Fibroblast of pulmonary artery (primary cell): ENCODE measurements around the gene NBPF11.
"Not testable (repeated sequence)": the region's sequence is repeated elsewhere in the genome, so short reads cannot be mapped to it uniquely, and the experiment has no call there.

Source experiments
- DNase-seq: peaks from one replicate; pipeline ENCODE4 v3.0.0-alpha.2; 2010; ENCODE audit warnings: low read depth
- H3K4me3 ChIP-seq: replicated peaks from 2 replicates; pipeline ENCODE4 v1.5.1; 2011; ENCODE audit warnings: low read depth, mild to moderate bottlenecking, control low read depth, low read length, moderate library complexity
- TF ChIP-seq, protein P1 (sequence below): IDR thresholded peaks from 2 replicates; pipeline ENCODE4 v1.5.1; 2011; ENCODE audit warnings: mild to moderate bottlenecking, control low read depth, low read length, inconsistent platforms; ENCODE audit errors: missing control alignments

Gene NBPF11

DNA sequence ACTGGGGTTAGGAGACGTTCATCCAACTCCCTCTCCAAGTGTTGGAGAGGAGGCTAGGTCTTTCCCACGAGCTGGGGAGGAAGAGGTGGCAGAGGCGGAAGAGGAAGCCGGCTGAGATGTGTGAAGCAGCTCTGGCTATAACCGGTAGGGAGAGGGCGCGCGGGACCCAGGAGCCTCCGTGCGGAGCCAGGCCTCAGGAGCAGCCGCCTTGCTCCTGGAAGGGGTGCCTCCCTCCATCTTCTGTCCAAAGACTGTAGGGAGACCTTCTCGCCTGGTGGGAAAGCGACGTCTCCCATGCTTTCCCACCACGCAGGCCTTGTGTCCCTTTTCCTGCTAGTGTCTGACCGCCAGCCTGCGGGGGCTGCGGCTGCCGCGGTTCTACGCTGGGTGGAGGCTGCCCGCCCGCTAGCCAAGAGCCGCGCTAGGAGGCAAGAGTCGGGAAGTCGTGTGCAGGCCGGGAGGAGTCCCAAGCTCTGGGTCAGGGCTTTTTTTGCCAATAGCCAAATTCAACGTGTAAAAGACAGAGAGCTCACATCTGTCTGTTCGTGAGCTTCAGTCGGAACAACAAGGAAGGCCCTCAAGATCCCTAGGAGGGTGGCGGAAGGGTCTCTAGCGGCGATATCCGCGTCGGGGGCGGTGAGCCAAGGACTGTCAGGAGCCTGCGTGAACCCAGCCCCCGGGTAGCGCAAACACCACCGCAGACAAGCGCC lies 8.4 kb upstream of the NBPF11 start:
- H3K4me3 ChIP-seq = no peak overlapping the region
- TF ChIP-seq, protein P1, sequence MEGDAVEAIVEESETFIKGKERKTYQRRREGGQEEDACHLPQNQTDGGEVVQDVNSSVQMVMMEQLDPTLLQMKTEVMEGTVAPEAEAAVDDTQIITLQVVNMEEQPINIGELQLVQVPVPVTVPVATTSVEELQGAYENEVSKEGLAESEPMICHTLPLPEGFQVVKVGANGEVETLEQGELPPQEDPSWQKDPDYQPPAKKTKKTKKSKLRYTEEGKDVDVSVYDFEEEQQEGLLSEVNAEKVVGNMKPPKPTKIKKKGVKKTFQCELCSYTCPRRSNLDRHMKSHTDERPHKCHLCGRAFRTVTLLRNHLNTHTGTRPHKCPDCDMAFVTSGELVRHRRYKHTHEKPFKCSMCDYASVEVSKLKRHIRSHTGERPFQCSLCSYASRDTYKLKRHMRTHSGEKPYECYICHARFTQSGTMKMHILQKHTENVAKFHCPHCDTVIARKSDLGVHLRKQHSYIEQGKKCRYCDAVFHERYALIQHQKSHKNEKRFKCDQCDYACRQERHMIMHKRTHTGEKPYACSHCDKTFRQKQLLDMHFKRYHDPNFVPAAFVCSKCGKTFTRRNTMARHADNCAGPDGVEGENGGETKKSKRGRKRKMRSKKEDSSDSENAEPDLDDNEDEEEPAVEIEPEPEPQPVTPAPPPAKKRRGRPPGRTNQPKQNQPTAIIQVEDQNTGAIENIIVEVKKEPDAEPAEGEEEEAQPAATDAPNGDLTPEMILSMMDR = no peak
- no peak for DNase-seq

DNA sequence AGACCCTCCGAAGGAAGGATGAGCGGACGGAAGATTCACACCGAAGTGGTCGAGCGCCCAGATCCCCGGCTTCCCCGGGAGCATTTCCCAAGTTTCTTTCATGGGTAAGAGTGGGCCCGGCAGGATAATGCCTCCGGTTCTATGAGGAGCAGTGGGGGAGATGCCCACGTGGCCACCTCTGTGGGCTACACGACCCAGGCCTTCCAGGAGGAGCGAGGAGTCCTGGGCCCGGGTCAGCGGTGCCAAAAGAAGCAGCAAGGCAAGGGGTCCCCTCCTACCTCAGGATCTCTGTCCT lies 7.9 kb upstream of the NBPF11 start:
- H3K4me3 ChIP-seq = no peak overlapping the region
- TF ChIP-seq, protein P1 = no peak
- DNase-seq = no peak

DNA sequence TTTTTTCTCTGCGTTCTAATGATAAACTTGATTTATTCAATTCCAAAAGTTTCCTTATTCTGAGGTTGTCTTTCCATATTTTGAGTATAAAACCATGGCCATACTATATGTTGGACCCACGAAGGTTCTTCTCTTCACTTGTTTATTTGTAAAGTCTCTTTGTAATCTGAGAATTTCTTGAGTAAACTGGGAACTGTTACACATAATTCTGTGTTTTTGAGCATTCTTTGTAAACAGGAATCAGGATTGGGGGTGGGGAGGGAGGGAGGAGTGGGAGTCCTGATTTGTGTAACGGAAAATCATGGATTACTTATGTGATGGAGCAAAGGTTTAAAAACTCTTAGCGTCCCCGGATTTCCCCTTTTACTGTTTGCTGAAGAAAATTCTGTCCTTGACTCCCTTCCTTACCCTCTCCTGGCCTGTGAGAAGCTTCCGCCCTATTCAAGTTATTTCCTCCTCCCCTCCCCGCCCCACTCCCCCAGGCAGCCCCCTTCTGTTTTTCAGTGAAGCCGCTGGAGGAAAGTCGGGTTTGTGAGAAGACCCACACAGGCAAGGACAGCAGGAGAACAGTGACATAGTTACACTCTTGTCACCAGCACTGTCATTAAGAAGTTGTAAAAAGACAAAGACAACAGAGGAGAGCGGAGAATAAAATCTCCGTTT lies 6.4 kb upstream of the NBPF11 start:
- TF ChIP-seq, protein P1 = no peak
- no peak overlapping the region for H3K4me3 ChIP-seq
- DNase-seq = no peak

DNA sequence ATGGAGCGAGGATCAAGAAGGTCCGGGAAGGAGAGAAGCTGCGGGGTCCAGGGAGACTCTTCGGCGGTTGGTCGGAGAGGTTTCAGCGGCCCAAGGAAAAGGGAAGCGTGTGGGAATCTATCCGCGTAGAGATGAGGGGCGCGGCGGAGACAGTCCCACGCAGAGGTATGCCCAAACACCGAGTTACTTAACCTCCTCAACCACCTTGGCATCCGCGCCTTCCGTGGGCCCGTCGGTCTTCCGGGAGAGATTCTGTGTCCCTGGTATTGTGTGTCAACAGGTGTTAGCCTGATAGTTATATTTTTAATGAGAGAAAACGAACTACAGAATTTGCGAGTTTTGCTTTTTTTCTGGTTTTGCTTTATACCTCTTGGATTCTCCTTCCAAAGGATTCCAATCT lies 5.7 kb upstream of the NBPF11 start:
- not testable (repeated sequence) for H3K4me3 ChIP-seq, DNase-seq

DNA sequence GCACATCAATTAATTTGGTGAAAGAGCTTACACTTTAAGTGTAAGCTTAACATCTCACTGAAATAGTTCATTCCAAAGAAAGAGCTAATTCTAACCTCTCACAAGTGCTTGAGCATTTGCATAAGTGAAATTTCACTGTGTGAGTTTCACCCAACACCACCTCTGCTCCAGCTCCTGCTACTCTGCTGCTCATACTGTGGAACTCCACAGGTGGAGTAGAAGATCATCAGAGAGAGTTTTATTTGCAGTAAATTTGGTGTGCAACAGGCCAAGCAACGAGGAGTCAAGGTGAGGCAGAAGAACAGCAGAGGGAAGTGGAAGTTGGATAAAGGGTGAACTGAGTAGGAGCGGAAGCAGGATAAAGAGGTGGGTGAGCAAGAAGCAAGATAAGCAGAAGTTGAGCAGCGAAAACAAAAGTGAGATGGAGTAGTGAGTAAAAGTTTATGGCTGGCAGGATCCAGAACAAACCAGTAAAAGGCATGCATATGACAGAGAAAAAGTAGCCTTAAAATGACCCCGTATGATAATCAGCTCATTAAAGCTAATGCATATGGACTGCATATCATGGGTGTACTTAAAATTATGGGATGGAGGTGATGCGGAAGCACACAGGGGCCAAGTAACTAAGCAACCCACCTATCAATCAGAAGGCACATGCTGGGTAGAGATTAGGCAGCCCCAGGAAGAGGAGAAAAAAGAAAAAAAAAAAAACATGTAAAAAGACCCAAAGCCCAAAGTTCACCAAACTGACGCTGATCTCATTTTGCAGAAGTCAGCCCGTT lies 3.6 kb upstream of the NBPF11 start:
- not testable (repeated sequence) for DNase-seq, H3K4me3 ChIP-seq

DNA sequence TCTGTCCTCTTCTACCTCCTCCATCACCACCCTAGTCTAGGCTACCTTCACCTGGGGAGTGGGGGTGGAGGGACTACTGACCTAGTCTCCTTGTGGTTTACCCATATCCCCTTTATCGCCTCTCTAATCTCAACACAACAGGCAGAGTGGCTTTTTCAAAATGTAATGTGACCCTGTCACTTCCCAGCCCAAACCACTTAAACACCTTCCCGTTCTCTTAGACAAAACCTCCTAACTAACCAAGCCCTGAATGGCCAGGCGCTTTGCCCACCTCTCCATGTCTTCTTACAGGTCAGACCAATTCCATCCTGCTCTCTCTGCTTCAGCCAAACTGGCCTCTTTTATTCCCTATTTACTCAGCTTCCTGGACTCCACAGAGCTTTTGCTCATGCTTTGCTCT lies 714 bp upstream of the NBPF11 start:
- DNase-seq = not testable (repeated sequence)

DNA sequence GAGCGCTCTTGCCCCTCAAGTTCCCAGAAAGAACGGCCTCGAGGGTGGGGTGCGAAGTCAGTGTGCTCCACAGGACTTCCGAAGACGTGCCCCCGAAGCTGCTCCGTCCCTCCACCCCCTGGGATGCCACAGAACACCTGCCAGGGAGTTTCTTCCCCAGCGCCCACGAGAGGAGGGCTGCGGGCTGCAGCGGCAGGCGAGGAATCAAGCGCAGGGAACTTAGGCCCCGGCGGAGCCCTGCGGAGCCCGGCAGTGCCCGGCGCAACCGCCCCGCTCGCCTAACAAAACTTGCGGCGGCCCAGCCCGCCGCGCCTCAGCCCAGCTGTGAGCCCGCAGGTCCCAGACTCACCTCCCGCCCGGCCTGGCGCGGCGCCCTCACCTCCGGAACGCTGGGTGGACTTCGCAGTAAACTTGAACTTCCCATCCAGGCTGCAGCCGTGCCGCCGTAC lies 686 bp downstream of the NBPF11 start:
- peak overlapping the region; percentile 63 for H3K4me3 ChIP-seq
- DNase-seq = peak; percentile 17

More for the DNA sequence above, 714 bp upstream of the NBPF11 start:
- not testable (repeated sequence) for H3K4me3 ChIP-seq

DNA sequence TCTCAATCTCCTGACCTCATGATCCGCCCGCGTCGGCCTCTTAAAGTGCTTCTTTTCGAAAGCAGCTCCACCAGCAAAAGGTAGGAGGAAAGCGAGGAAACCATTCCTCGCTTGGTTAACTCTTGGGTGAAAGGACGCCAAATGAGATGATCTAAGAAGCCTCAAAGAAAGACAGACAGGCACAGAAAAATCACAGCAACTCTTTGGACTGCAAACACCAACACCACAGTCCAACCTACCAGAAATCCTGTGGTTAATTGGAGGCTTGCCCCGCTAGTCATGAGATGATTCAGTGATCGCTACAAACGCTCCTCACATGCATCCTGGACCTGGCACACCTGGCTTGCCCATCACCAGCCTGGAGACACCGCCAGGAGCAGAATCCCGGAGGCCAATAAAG lies 1.1 kb downstream of the NBPF11 start:
- H3K4me3 ChIP-seq = peak overlapping the region; percentile 63
- DNase-seq = not testable (repeated sequence)

DNA sequence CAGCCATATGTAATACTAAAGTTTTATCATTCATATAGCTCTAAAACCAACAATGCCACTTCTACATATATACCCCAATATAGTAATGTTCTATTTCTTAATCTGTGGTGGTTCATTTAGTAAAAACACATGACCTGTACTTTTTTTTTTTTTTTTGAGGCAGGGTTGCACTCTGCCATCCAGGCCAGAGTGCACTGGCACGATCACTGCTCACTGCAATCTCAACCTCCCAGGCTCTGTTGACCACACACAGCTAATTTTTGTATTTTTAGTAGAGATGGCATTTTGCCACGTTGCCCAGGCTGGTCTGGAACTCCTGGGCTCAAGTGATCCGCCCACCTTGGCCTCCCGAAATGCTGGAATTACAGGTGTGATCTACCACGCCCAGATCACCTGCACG lies 2.1 kb downstream of the NBPF11 start:
- DNase-seq = not testable (repeated sequence)

DNA sequence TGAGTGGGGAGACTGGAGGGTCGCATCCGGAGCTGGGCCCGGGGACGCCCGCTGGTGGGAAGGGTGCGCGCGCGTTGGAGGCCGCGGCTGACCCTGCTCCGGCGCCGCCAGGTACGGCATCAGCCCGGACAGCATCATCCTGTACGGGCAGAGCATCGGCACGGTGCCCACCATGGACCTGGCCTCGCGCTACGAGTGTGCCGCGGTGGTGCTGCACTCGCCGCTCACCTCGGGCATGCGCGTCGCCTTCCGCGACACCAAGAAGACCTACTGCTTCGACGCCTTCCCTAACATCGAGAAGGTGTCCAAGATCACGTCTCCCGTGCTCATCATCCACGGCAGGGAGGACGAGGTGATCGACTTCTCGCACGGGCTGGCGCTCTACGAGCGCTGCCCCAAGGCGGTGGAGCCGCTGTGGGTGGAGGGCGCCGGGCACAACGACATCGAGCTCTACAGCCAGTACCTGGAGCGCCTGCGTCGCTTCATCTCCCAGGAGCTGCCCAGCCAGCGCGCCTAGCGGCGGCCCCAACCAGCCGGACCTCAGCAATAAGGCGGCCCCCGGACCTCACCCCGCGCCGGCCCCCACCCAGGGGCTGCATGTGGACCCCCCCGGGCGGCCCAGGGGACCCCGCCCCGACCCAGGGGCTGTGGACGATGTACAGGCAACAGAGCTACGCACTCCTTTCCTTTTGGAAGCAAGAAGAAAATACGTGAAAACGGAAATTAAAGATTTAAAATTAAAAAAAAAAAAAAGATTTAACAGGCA lies 2.8 kb downstream of the NBPF11 start:
- not testable (repeated sequence) for DNase-seq, H3K4me3 ChIP-seq

More for the DNA sequence above, 2.1 kb downstream of the NBPF11 start:
- H3K4me3 ChIP-seq = not testable (repeated sequence)

DNA sequence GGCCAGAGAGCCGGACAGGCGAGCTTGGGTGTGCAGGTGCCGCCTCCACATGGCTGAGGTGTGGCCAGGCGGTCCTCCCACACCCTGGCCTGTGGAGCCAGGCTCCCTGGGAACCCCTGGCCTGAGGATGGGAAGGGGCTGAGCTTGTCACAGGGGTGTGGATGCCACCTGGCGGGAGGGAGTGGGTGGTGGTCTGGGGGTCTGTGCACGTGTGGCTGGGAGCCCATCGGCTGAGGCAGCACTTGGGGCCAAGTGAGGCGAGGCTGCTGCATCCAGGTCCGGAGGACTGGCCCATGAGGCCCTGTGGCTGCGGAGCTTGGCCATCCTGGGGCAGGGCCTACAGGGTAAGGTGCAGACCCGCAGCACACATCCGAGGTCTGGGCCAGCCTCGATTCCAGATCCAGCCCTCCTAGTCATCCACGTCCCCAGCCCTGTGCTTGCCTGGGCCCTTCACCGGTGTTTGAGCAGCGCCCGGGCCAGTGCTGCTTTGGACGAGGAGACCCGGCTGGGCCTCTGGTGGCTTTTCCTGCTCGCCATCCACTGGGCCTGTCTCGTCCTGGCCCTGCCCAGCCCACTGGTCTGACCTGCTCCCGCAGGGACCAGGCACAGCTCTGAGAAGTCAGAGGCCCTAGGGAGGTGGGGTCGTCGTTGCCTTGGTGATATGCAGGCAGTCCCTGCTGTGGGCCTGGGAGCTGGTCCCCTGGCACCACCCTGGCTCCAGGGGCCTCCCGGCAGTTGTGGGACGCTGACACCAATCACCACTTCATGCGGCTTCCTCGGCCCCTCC lies 4.8 kb downstream of the NBPF11 start:
- not testable (repeated sequence) for H3K4me3 ChIP-seq

DNA sequence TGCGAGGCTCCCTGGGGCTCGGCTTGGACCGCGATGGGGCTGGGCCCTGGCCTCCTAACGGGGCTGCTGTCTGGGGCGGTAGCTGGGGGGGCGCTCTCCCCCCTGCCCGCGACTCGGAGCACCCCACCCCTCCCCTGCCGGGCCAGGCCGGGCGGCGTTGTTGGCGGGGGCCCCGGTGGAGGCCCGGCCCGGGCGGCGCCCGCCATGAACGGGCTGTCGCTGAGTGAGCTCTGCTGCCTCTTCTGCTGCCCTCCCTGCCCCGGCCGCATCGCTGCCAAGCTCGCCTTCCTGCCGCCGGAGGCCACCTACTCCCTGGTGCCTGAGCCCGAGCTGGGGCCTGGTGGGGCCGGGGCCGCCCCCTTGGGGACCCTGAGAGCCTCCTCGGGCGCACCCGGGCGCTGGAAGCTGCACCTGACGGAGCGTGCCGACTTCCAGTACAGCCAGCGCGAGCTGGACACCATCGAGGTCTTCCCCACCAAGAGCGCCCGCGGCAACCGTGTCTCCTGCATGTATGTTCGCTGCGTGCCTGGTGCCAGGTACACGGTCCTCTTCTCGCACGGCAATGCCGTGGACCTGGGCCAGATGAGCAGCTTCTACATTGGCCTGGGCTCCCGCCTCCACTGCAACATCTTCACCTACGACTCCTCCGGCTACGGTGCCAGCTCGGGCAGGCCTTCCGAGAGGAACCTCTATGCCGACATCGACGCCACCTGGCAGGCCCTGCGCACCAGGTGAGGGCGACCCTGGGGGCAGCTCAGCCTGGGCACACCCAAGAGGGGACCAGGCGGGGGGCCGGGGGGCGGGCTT lies 5.7 kb downstream of the NBPF11 start:
- not testable (repeated sequence) for DNase-seq, H3K4me3 ChIP-seq

More for the DNA sequence above, 4.8 kb downstream of the NBPF11 start:
- DNase-seq = not testable (repeated sequence)

DNA sequence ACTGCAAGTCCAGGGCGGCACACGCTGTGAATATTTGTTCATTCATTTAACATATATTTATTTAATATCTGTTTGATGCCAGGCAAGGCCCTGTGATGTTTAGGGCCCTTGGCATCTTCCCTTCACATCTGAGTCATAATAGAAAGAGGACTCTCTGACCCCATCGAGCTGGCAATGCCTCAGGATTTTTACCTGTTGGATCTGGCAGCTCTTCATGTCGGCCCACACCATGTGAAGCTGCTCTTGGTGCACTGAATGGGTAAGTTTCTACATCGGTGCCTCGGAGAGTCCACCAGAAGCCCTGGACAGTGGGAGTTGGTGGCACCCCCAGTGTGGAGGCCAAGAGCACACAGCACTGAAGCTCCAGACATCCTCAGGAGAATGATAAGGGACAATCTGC lies 8.9 kb downstream of the NBPF11 start:
- DNase-seq = not testable (repeated sequence)

More for the DNA sequence above, 8.9 kb downstream of the NBPF11 start:
- not testable (repeated sequence) for H3K4me3 ChIP-seq
